ENCODE data around the gene SIK2. TPM values are rescaled to one million over a fixed set of nuclear protein-coding genes. Genes with fewer than 3 reads are reported as not detected.

The SIK2 gene
- total RNA-seq, 1 donor from 2014 or later = 16.3 TPM

- no peak for DNase-seq (ENCODE audit: low spot score)
- Mint-ChIP-seq H3K9me3 (ENCODE audit: unreplicated experiment) (no peaks in the 10 kb centered on the region), H3K27ac (ENCODE audit: unreplicated experiment) (no peak overlapping the region), H3K27me3 (ENCODE audit: unreplicated experiment) (no peaks in the 10 kb centered on the region), H3K4me3 (ENCODE audit: unreplicated experiment) (no peak overlapping the region), H3K36me3 (ENCODE audit: low read depth, unreplicated experiment) (no peaks in the 10 kb centered on the region), H3K4me1 (ENCODE audit: unreplicated experiment) (peaks cover 22% of the 10 kb centered on the region)
- TF ChIP-seq CTCF (IDR thresholded peaks at IDR 0.05; ENCODE audit: unreplicated experiment) = no peak
Observed at GRCh38 chr11:111572581-111572980, 29.7 kb upstream of the SIK2 start.

- no peak for TF ChIP-seq CTCF (IDR thresholded peaks at IDR 0.05; ENCODE audit: unreplicated experiment)
- Mint-ChIP-seq H3K27ac (ENCODE audit: unreplicated experiment) (no peak overlapping the region), H3K4me1 (ENCODE audit: unreplicated experiment) (peaks cover 22% of the 10 kb centered on the region), H3K27me3 (ENCODE audit: unreplicated experiment) (no peaks in the 10 kb centered on the region), H3K9me3 (ENCODE audit: unreplicated experiment) (no peaks in the 10 kb centered on the region), H3K4me3 (ENCODE audit: unreplicated experiment) (no peak overlapping the region), H3K36me3 (ENCODE audit: low read depth, unreplicated experiment) (no peaks in the 10 kb centered on the region)
- no peak for DNase-seq (ENCODE audit: low spot score)
Observed at GRCh38 chr11:111573821-111574249, 28.4 kb upstream of the SIK2 start.

- H3K4me3 Mint-ChIP-seq (ENCODE audit: unreplicated experiment) = no peak overlapping the region
- H3K9me3 Mint-ChIP-seq (ENCODE audit: unreplicated experiment) = no peaks in the 10 kb centered on the region
- H3K4me1 Mint-ChIP-seq (ENCODE audit: unreplicated experiment) = peaks cover 22% of the 10 kb centered on the region
- DNase-seq (ENCODE audit: low spot score) = no peak
- H3K27me3 Mint-ChIP-seq (ENCODE audit: unreplicated experiment) = no peaks in the 10 kb centered on the region
- no peaks in the 10 kb centered on the region for H3K36me3 Mint-ChIP-seq (ENCODE audit: low read depth, unreplicated experiment)
- TF ChIP-seq CTCF (IDR thresholded peaks at IDR 0.05; ENCODE audit: unreplicated experiment) = no peak
- H3K27ac Mint-ChIP-seq (ENCODE audit: unreplicated experiment) = no peak overlapping the region
Observed at GRCh38 chr11:111574373-111575225, 27.6 kb upstream of the SIK2 start.

GRCh38 chr11:111575740-111576139, 26.5 kb upstream of the SIK2 start:
- Mint-ChIP-seq H3K27ac (ENCODE audit: unreplicated experiment) (no peak overlapping the region), H3K9me3 (ENCODE audit: unreplicated experiment) (no peaks in the 10 kb centered on the region), H3K4me1 (ENCODE audit: unreplicated experiment) (peaks cover 20% of the 10 kb centered on the region), H3K27me3 (ENCODE audit: unreplicated experiment) (no peaks in the 10 kb centered on the region), H3K36me3 (ENCODE audit: low read depth, unreplicated experiment) (no peaks in the 10 kb centered on the region), H3K4me3 (ENCODE audit: unreplicated experiment) (no peak overlapping the region)
- DNase-seq (ENCODE audit: low spot score) = no peak
- no peak for TF ChIP-seq CTCF (IDR thresholded peaks at IDR 0.05; ENCODE audit: unreplicated experiment)

- no peak overlapping the region for H3K27ac Mint-ChIP-seq (ENCODE audit: unreplicated experiment)
- no peaks in the 10 kb centered on the region for H3K36me3 Mint-ChIP-seq (ENCODE audit: low read depth, unreplicated experiment)
- no peak overlapping the region for H3K4me3 Mint-ChIP-seq (ENCODE audit: unreplicated experiment)
- DNase-seq (ENCODE audit: low spot score) = no peak
- no peaks in the 10 kb centered on the region for H3K27me3 Mint-ChIP-seq (ENCODE audit: unreplicated experiment)
- TF ChIP-seq CTCF (IDR thresholded peaks at IDR 0.05; ENCODE audit: unreplicated experiment) = no peak
- H3K4me1 Mint-ChIP-seq (ENCODE audit: unreplicated experiment) = peaks cover 28% of the 10 kb centered on the region
- no peaks in the 10 kb centered on the region for H3K9me3 Mint-ChIP-seq (ENCODE audit: unreplicated experiment)
Observed at GRCh38 chr11:111577821-111578220, 24.4 kb upstream of the SIK2 start.

All from endothelial cell (in vitro differentiated cells).